Muscle layer of colon (tissue), 2 donors: ENCODE measurements around the gene CNOT3.
A peak's percentile ranks its signal among the peaks of the same experiment; 100 is the strongest.

Experiments used
- H3K27ac ChIP-seq: one replicate; pipeline ENCODE4 v1.7.0; 2013; ENCODE audit warnings: low read depth, mild to moderate bottlenecking, low read length, moderate library complexity
- H3K27me3 ChIP-seq, 2 donors: one replicate each; pipeline ENCODE4 v1.7.0; 2013; ENCODE audit warnings: low read length in 2 of 2, mild to moderate bottlenecking in 2 of 2; ENCODE audit not compliant: insufficient read depth in 2 of 2, control insufficient read depth in 1 of 2
- H3K36me3 ChIP-seq: one replicate; pipeline ENCODE4 v1.7.0; 2013; ENCODE audit warnings: mild to moderate bottlenecking, low read length; ENCODE audit not compliant: insufficient read depth
- H3K4me1 ChIP-seq: one replicate; pipeline ENCODE4 v1.7.0; 2013; ENCODE audit warnings: mild to moderate bottlenecking, low read length; ENCODE audit not compliant: insufficient read depth
- H3K4me3 ChIP-seq, 2 donors: one replicate each; pipeline ENCODE4 v1.7.0; 2013; ENCODE audit warnings: low read length in 2 of 2, low read depth in 1 of 2, mild to moderate bottlenecking in 1 of 2, moderate library complexity in 1 of 2
- H3K9ac ChIP-seq: one replicate; pipeline ENCODE4 v1.7.0; 2013; ENCODE audit warnings: low read length
- H3K9me3 ChIP-seq: one replicate; pipeline ENCODE4 v1.7.0; 2013; ENCODE audit warnings: mild to moderate bottlenecking, low read length
- donor health status: abdominal sarcoma.
- donor health status: Adenocarcinoma of cecum.

Gene CNOT3

GRCh38 chr19:54124393-54124792 is 13.2 kb upstream of the CNOT3 start:
- Histone ChIP-seq H3K4me3 (no peak overlapping the region), H3K9ac (no peak overlapping the region), H3K27ac (no peak overlapping the region), H3K27me3 (no peaks in the 10 kb centered on the region), H3K4me1 (no peaks in the 10 kb centered on the region), H3K36me3 (peaks cover 74% of the 10 kb centered on the region), H3K9me3 (no peaks in the 10 kb centered on the region)

- Histone ChIP-seq H3K27ac (no peak overlapping the region), H3K9ac (no peak overlapping the region), H3K36me3 (peaks cover 70% of the 10 kb centered on the region), H3K27me3 (no peaks in the 10 kb centered on the region), H3K9me3 (no peaks in the 10 kb centered on the region), H3K4me3 (no peak overlapping the region), H3K4me1 (no peaks in the 10 kb centered on the region)
These were observed 11.8 kb upstream of the CNOT3 start for GRCh38 chr19:54125713-54126112.

GRCh38 chr19:54127688-54128440 is 9.7 kb upstream of the CNOT3 start:
- no peak overlapping the region for H3K27ac ChIP-seq
- no peaks in the 10 kb centered on the region for H3K4me1 ChIP-seq
- H3K9me3 ChIP-seq: no peaks in the 10 kb centered on the region
- H3K4me3 ChIP-seq: no peak overlapping the region
- H3K27me3 ChIP-seq: no peaks in the 10 kb centered on the region
- H3K9ac ChIP-seq: no peak overlapping the region
- H3K36me3 ChIP-seq: peaks cover 68% of the 10 kb centered on the region

GRCh38 chr19:54128441-54128725 is 9.2 kb upstream of the CNOT3 start:
- Histone ChIP-seq H3K9me3 (no peaks in the 10 kb centered on the region), H3K4me1 (no peaks in the 10 kb centered on the region), H3K27me3 (no peaks in the 10 kb centered on the region), H3K36me3 (peaks cover 63% of the 10 kb centered on the region), H3K27ac (no peak overlapping the region), H3K4me3 (no peak overlapping the region), H3K9ac (no peak overlapping the region)

- no peak overlapping the region for H3K27ac ChIP-seq
- H3K27me3 ChIP-seq: no peaks in the 10 kb centered on the region
- H3K9ac ChIP-seq: no peak overlapping the region
- H3K36me3 ChIP-seq: peaks cover 57% of the 10 kb centered on the region
- no peaks in the 10 kb centered on the region for H3K9me3 ChIP-seq
- no peak overlapping the region for H3K4me3 ChIP-seq
- H3K4me1 ChIP-seq: no peaks in the 10 kb centered on the region
These were observed 8.6 kb upstream of the CNOT3 start for GRCh38 chr19:54128796-54129616.

GRCh38 chr19:54129617-54129996 is 8.0 kb upstream of the CNOT3 start:
- Histone ChIP-seq H3K4me1 (no peaks in the 10 kb centered on the region), H3K27ac (no peak overlapping the region), H3K27me3 (no peaks in the 10 kb centered on the region), H3K4me3 (no peak overlapping the region), H3K9ac (no peak overlapping the region), H3K9me3 (no peaks in the 10 kb centered on the region), H3K36me3 (peaks cover 53% of the 10 kb centered on the region)

GRCh38 chr19:54133312-54133956 is 4.1 kb upstream of the CNOT3 start:
- Histone ChIP-seq H3K27ac (no peak overlapping the region), H3K9ac (no peak overlapping the region), H3K27me3 (no peaks in the 10 kb centered on the region), H3K4me3 (no peak overlapping the region), H3K9me3 (no peaks in the 10 kb centered on the region), H3K36me3 (peaks cover 24% of the 10 kb centered on the region), H3K4me1 (peaks cover 9% of the 10 kb centered on the region)

- no peak overlapping the region for H3K27ac ChIP-seq
These were observed 3.5 kb upstream of the CNOT3 start for GRCh38 chr19:54133957-54134590.

GRCh38 chr19:54136086-54136863 is 1.3 kb upstream of the CNOT3 start:
- H3K9me3 ChIP-seq: no peaks in the 10 kb centered on the region
- H3K36me3 ChIP-seq: peaks cover 16% of the 10 kb centered on the region
- H3K9ac ChIP-seq: peak overlapping the region; percentile 53
- H3K4me1 ChIP-seq: peaks cover 35% of the 10 kb centered on the region
- H3K27me3 ChIP-seq: no peaks in the 10 kb centered on the region
- peak overlapping the region; percentile 49 for H3K27ac ChIP-seq
- H3K4me3 ChIP-seq: peak overlapping the region; percentile 61 to 84

More at GRCh38 chr19:54133957-54134590, 3.5 kb upstream of the CNOT3 start:
- Histone ChIP-seq H3K4me3 (no peak overlapping the region), H3K27me3 (no peaks in the 10 kb centered on the region), H3K9ac (no peak overlapping the region), H3K36me3 (peaks cover 22% of the 10 kb centered on the region), H3K9me3 (no peaks in the 10 kb centered on the region), H3K4me1 (peaks cover 14% of the 10 kb centered on the region)

- Histone ChIP-seq H3K9ac (peak overlapping the region; percentile 53), H3K36me3 (peaks cover 9% of the 10 kb centered on the region), H3K27ac (peak overlapping the region; percentile 88), H3K4me3 (peak overlapping the region; percentile 84 to 91), H3K9me3 (no peaks in the 10 kb centered on the region), H3K4me1 (peaks cover 36% of the 10 kb centered on the region), H3K27me3 (no peaks in the 10 kb centered on the region)
These were observed 481 bp upstream of the CNOT3 start for GRCh38 chr19:54136864-54137698.
